Keratinocyte (primary cell): Measurements from ENCODE around the gene ADGRG1. TPM values are rescaled to one million over a fixed set of nuclear protein-coding genes. Genes with fewer than 3 reads are reported as not detected.

Experiments
- DNase-seq: peaks from one replicate; pipeline ENCODE4 v3.0.0-alpha.2; 2011; ENCODE audit warnings: low read depth, missing footprints, low spot score
- FAIRE-seq: peaks from 2 replicates; lab custom pipeline; 2011; peaks lifted over from hg19 to GRCh38; lab: Jason Lieb, UNC
- H2AFZ ChIP-seq: 2 replicates; pipeline ENCODE4 v1.6.0; 2012; ENCODE audit warnings: low read length, control low read depth, inconsistent platforms; ENCODE audit not compliant: control insufficient read depth
- H3K27ac ChIP-seq: 2 replicates; pipeline ENCODE4 v1.5.1; 2011; ENCODE audit warnings: low read length; ENCODE audit not compliant: control insufficient read depth, insufficient read depth
- H3K27me3 ChIP-seq: 3 replicates; pipeline ENCODE4 v1.6.0; 2011; ENCODE audit warnings: low read length; ENCODE audit not compliant: control insufficient read depth, insufficient read depth; ENCODE audit errors: extremely low read depth
- H3K36me3 ChIP-seq, 2 experiments: 2 replicates in 1 of 2; 3 replicates in 1 of 2; pipeline ENCODE4 v1.5.1; 2011; ENCODE audit warnings: low read length in 2 of 2, mild to moderate bottlenecking in 1 of 2; ENCODE audit not compliant: control insufficient read depth in 2 of 2, insufficient read depth in 2 of 2; ENCODE audit errors: extremely low read depth in 1 of 2
- H3K4me1 ChIP-seq: 3 replicates; pipeline ENCODE4 v1.5.1; 2011; ENCODE audit warnings: low read length; ENCODE audit not compliant: control insufficient read depth, insufficient read depth; ENCODE audit errors: extremely low read depth
- H3K4me2 ChIP-seq: 3 replicates; pipeline ENCODE4 v1.6.0; 2011; ENCODE audit warnings: low read depth, low read length; ENCODE audit not compliant: control insufficient read depth, insufficient read depth; ENCODE audit errors: extremely low read depth
- H3K4me3 ChIP-seq, 3 experiments: fragments of 200-600 bp in 1 of 3; sonication (generic) in 1 of 3; 2 replicates in 2 of 3; 3 replicates in 1 of 3; pipeline ENCODE4 v1.5.1; 2011 to 2016; ENCODE audit warnings: low read length in 3 of 3, mild to moderate bottlenecking in 3 of 3, control low read depth in 2 of 3, inconsistent platforms in 1 of 3, low read depth in 1 of 3, mixed read lengths in 1 of 3, mixed run types in 1 of 3, moderate library complexity in 1 of 3; ENCODE audit not compliant: control insufficient read depth in 2 of 3, insufficient read depth in 2 of 3; ENCODE audit errors: extremely low read depth in 1 of 3
- H3K79me2 ChIP-seq: 2 replicates; pipeline ENCODE4 v1.6.0; 2012; ENCODE audit warnings: low read length; ENCODE audit not compliant: control insufficient read depth, insufficient read depth
- H3K9ac ChIP-seq: 3 replicates; pipeline ENCODE4 v1.6.0; 2011; ENCODE audit warnings: low read length; ENCODE audit not compliant: control insufficient read depth, insufficient read depth; ENCODE audit errors: extremely low read depth
- H3K9me1 ChIP-seq: 3 replicates; pipeline ENCODE4 v1.6.0; 2011; ENCODE audit warnings: low read length; ENCODE audit not compliant: control insufficient read depth, insufficient read depth; ENCODE audit errors: extremely low read depth
- H3K9me3 ChIP-seq: 2 replicates; pipeline ENCODE4 v1.5.1; 2012; ENCODE audit warnings: low read depth, low read length; ENCODE audit not compliant: control insufficient read depth
- H4K20me1 ChIP-seq: 3 replicates; pipeline ENCODE4 v1.6.0; 2011; ENCODE audit warnings: low read length; ENCODE audit not compliant: control insufficient read depth, insufficient read depth; ENCODE audit errors: extremely low read depth
- EZH2 ChIP-seq: IDR thresholded peaks from one replicate; pipeline ENCODE4 v1.6.1; 2012; ENCODE audit warnings: inconsistent platforms, mild to moderate bottlenecking, low read length, moderate library complexity
- dilution Hi-C: fragments of 300-500 bp; cut with MboI; formaldehyde crosslinking; loops from one replicate; pipeline ENCODE4 v1.7.0; 2020; ENCODE audit warnings: low sequenced_read_pairs; ENCODE audit not compliant: extremely low pct_ligation_motif_present
- polyA plus RNA-seq, 5 experiments: library from polyadenylated mRNA; depleted of rRNA in 3 of 5; stranded (reverse) in 3 of 5; stranded (forward) in 1 of 5; unstranded in 1 of 5; fragments of >200 nt; gene quantifications; 1 replicate in 1 of 5; 2 replicates in 3 of 5; 3 replicates in 1 of 5; pipeline versions ENCODE4 v1.2.1 to v1.2.3, GENCODE V29; 2011 to 2012; ENCODE audit warnings: missing spikeins in 2 of 5, low read depth in 1 of 5, low replicate concordance in 1 of 5
- TF ChIP-seq, protein P1 (sequence below), 3 experiments: IDR thresholded peaks in 1 of 3; conservative IDR thresholded peaks in 1 of 3; optimal IDR thresholded peaks in 1 of 3; 2 replicates in 2 of 3; 3 replicates in 1 of 3; pipeline versions ENCODE3 to v1.5.1; 2011; ENCODE audit warnings: low read length in 3 of 3, mild to moderate bottlenecking in 3 of 3, moderate library complexity in 2 of 3, control low read depth in 1 of 3, inconsistent platforms in 1 of 3; ENCODE audit not compliant: insufficient read depth in 2 of 3; ENCODE audit errors: extremely low read depth in 1 of 3

The ADGRG1 gene
- polyA plus RNA-seq, 1 donor (not counting 4 experiments of a cell fraction or from before 2014, with no cell fraction given): 28.4 TPM

DNA sequence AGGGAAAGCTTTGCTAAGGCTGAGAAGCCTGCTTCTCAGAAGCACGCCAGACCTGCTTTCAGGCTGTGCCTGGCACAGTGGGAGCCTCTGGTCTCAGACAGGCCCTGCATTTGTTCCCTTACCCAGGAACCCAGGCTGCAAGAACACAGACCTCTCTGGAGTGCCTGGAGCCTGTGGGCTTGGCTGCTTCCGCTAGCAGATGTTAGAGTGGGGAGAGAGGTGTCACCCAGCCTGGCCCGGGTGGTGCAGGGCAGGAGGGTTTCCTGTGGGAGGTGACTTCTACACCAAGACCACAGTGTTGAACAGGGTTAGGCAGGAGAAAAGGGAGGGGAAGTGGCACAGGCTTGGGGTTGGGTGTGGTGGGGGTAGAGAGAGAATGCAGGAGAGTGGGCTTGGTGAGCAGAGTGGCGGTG, 35.8 kb upstream of the ADGRG1 start:
- Histone ChIP-seq H3K9me3 (no peaks in the 10 kb centered on the region), H3K27me3 (no peaks in the 10 kb centered on the region), H2AFZ (peak overlapping the region; percentile 66), H4K20me1 (no peaks in the 10 kb centered on the region), H3K36me3 (no peaks in the 10 kb centered on the region), H3K4me1 (peaks cover 32% of the 10 kb centered on the region), H3K9me1 (no peaks in the 10 kb centered on the region), H3K27ac (no peak overlapping the region), H3K4me2 (peak overlapping the region; percentile 14), H3K4me3 (no peak overlapping the region), H3K79me2 (no peaks in the 10 kb centered on the region), H3K9ac (no peak overlapping the region)
- DNase-seq: no peak
- FAIRE-seq: no peak
- dilution Hi-C loops: no loop called here
- no peak for TF ChIP-seq EZH2
- TF ChIP-seq, protein P1, sequence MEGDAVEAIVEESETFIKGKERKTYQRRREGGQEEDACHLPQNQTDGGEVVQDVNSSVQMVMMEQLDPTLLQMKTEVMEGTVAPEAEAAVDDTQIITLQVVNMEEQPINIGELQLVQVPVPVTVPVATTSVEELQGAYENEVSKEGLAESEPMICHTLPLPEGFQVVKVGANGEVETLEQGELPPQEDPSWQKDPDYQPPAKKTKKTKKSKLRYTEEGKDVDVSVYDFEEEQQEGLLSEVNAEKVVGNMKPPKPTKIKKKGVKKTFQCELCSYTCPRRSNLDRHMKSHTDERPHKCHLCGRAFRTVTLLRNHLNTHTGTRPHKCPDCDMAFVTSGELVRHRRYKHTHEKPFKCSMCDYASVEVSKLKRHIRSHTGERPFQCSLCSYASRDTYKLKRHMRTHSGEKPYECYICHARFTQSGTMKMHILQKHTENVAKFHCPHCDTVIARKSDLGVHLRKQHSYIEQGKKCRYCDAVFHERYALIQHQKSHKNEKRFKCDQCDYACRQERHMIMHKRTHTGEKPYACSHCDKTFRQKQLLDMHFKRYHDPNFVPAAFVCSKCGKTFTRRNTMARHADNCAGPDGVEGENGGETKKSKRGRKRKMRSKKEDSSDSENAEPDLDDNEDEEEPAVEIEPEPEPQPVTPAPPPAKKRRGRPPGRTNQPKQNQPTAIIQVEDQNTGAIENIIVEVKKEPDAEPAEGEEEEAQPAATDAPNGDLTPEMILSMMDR (optimal IDR thresholded peaks at IDR 0.05 in 1 of 3, IDR thresholded peaks at IDR 0.05 in 1 of 3, conservative IDR thresholded peaks at IDR 0.05 in 1 of 3; ENCODE audit: extremely low read depth in 1 of 3, insufficient read depth in 2 of 3, low read length in 3 of 3): no peak

DNA sequence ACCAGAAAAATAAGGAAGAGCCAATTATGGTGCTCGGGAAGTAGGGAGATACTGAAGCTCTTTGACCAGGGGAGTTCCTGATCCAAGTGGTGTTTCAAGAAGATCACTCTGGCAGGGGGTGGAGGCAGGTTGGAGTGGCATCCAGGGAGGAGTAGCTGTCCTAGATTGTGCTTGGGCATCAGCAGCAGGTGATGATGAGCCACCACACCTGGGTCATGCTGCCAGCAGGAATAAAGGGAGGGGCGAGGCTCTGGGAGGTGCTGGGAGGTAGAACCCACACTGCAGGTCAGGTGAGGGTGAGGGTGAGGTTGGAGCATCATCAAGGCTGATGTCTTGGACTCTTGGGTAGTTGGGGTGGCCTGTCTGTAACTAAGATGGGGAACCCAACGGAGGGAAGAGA, 35.4 kb upstream of the ADGRG1 start:
- H3K27me3 ChIP-seq: no peaks in the 10 kb centered on the region
- H3K27ac ChIP-seq: no peak overlapping the region
- H3K4me3 ChIP-seq: no peak overlapping the region
- no peak overlapping the region for H3K9ac ChIP-seq
- no peaks in the 10 kb centered on the region for H4K20me1 ChIP-seq
- TF ChIP-seq, protein P1 (optimal IDR thresholded peaks at IDR 0.05 in 1 of 3, IDR thresholded peaks at IDR 0.05 in 1 of 3, conservative IDR thresholded peaks at IDR 0.05 in 1 of 3; ENCODE audit: extremely low read depth in 1 of 3, insufficient read depth in 2 of 3, low read length in 3 of 3): no peak
- TF ChIP-seq EZH2: no peak
- dilution Hi-C loops: no loop called here
- H3K4me2 ChIP-seq: peak overlapping the region; percentile 14
- H2AFZ ChIP-seq: peak overlapping the region; percentile 34
- no peaks in the 10 kb centered on the region for H3K9me3 ChIP-seq
- H3K79me2 ChIP-seq: no peaks in the 10 kb centered on the region
- no peaks in the 10 kb centered on the region for H3K9me1 ChIP-seq
- FAIRE-seq: no peak
- H3K36me3 ChIP-seq: no peaks in the 10 kb centered on the region
- peaks cover 32% of the 10 kb centered on the region for H3K4me1 ChIP-seq
- DNase-seq: no peak
